Measurements from ENCODE around the gene MAPKAP1. TPM values are rescaled to one million over a fixed set of nuclear protein-coding genes. Genes with fewer than 3 reads are reported as not detected.

The MAPKAP1 gene
- polyA plus RNA-seq, 3 donors = 39.9 to 57.5 (median 44.1) TPM

DNA sequence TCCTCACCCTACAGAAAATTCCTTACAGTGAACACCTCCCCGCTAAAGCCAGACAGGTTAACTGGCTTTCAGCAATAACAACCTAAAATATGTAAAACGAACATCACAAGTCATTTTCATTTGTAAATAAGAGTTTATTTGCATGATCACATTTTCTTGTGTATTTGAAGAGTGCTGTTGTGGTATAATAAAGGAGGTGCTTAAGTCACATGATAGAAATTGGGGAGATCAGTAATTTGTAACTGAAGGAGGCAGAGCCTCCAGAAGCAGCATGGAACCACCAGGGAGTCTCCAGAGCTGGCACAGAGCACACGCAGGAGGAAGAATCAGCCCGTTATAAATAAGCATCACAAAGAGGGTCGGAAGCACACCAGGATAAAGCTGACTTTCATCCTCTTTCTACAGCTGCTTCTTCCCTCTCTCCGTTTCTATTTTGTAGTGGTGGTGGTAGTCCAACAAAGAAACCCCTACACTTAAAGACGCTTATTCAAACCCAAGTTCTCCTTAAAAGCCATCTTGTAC lies 210.6 kb downstream of the MAPKAP1 start:
- TF ChIP-seq CTCF (IDR thresholded peaks at IDR 0.05) = no peak
- no peak overlapping the region for H3K4me3 Mint-ChIP-seq
- no peak overlapping the region for H3K27ac Mint-ChIP-seq
- H3K27me3 Mint-ChIP-seq (ENCODE audit: low read depth in 3 of 3) = no peaks in the 10 kb centered on the region
- H3K36me3 ChIP-seq (replicated peaks in 1 of 2; ENCODE audit: control insufficient read depth in 1 of 2, insufficient read depth in 2 of 2, low read length in 2 of 2) = peaks cover 2 to 11% of the 10 kb centered on the region in 2 donors
- no peaks in the 10 kb centered on the region for H3K9me3 Mint-ChIP-seq
- H3K4me2 ChIP-seq (replicated peaks; ENCODE audit: extremely low read depth, low read length, poor library complexity, severe bottlenecking) = no peak overlapping the region
- H3K27ac ChIP-seq (ENCODE audit: low read depth in 1 of 2, low read length in 2 of 2) = no peak overlapping the region
- no peaks in the 10 kb centered on the region for H3K27me3 ChIP-seq (ENCODE audit: control insufficient read depth in 2 of 2, insufficient read depth in 2 of 2, low read length in 2 of 2)
- H3K9ac ChIP-seq (ENCODE audit: insufficient read depth, low read length, poor library complexity, severe bottlenecking) = no peak overlapping the region
- DNase-seq = no peak
- no peaks in the 10 kb centered on the region for H3K4me1 Mint-ChIP-seq
- no CpG with 5 or more reads among the region's 7 CpGs for WGBS (ENCODE audit: insufficient coverage)
- no peaks in the 10 kb centered on the region for H4K20me1 ChIP-seq (ENCODE audit: insufficient read depth, low read length)
- no peaks in the 10 kb centered on the region for H3K79me2 ChIP-seq (ENCODE audit: insufficient read depth, low read length)
- H3K4me1 ChIP-seq (ENCODE audit: control insufficient read depth in 1 of 2, insufficient read depth in 2 of 2, low read length in 2 of 2) = no peaks in the 10 kb centered on the region
- no peaks in the 10 kb centered on the region for H3K9me3 ChIP-seq (replicated peaks in 1 of 2; ENCODE audit: control insufficient read depth in 1 of 2, insufficient read depth in 1 of 2, low read length in 2 of 2)
- intact Hi-C loops (cut with micrococcal nuclease) = no loop called here
- H3K4me3 ChIP-seq (replicated peaks in 1 of 3; ENCODE audit: low read depth in 2 of 3, low read length in 3 of 3) = no peak overlapping the region
- H2AFZ ChIP-seq (ENCODE audit: insufficient read depth, low read depth, low read length, poor library complexity, severe bottlenecking) = no peak overlapping the region
- peaks cover 25 to 35% of the 10 kb centered on the region in 2 donors for H3K36me3 Mint-ChIP-seq

DNA sequence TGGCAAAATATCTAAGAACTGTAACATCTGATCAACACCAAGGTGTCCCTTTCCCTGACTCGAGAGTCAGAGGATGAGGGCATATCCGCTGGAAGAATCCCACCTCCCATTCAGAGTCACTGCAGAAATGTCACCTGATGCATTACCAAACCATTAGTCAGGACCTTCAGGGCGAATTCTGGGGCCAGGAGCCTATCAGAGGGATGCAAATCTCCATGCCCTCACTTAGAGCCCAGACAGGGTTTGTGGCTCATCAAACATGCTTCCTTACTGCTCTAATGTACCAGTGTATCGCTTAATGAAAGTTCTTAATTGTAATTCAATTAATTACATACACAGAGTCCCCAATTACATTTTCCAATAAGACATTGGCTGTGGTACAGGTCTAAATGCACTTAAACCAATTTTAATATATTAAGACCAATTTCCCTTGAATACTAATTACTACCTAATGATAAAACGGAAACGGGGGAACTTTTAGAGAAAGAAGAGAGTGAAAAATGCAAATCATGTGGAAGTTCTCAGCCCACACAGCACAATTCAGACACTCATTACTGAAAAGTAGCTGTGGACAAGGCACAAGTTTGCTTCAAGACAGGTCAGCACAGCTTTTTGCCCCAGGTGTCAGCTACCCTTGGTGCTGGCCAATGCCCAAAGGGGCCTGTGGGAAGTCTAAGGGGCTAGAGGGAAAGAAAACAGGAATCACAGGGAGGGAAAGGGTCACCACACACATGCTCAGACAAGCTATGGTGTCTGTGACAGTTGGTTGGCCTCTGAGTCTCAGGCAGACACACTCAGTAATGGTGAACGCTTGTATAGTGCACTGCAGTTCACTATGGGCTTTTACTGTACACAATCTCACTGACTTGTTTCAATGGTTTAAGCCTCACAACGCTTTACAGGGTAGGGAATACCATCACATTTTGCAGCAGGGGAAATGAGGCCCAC lies 211.6 kb downstream of the MAPKAP1 start:
- 100% methylated on average over 3 of the region's 8 CpGs for WGBS (ENCODE audit: insufficient coverage)

More for the DNA sequence above, 211.6 kb downstream of the MAPKAP1 start:
- Histone ChIP-seq H3K4me3 (replicated peaks in 1 of 3; ENCODE audit: low read depth in 2 of 3, low read length in 3 of 3) (no peak overlapping the region), H3K4me2 (replicated peaks; ENCODE audit: extremely low read depth, low read length, poor library complexity, severe bottlenecking) (no peak overlapping the region), H3K79me2 (ENCODE audit: insufficient read depth, low read length) (no peaks in the 10 kb centered on the region), H3K4me1 (ENCODE audit: control insufficient read depth in 1 of 2, insufficient read depth in 2 of 2, low read length in 2 of 2) (no peaks in the 10 kb centered on the region), H3K9me3 (replicated peaks in 1 of 2; ENCODE audit: control insufficient read depth in 1 of 2, insufficient read depth in 1 of 2, low read length in 2 of 2) (no peaks in the 10 kb centered on the region), H2AFZ (ENCODE audit: insufficient read depth, low read depth, low read length, poor library complexity, severe bottlenecking) (no peak overlapping the region), H4K20me1 (ENCODE audit: insufficient read depth, low read length) (no peaks in the 10 kb centered on the region), H3K27ac (ENCODE audit: low read depth in 1 of 2, low read length in 2 of 2) (no peak overlapping the region), H3K9ac (ENCODE audit: insufficient read depth, low read length, poor library complexity, severe bottlenecking) (no peak overlapping the region), H3K36me3 (replicated peaks in 1 of 2; ENCODE audit: control insufficient read depth in 1 of 2, insufficient read depth in 2 of 2, low read length in 2 of 2) (peaks cover 2 to 11% of the 10 kb centered on the region in 2 donors), H3K27me3 (ENCODE audit: control insufficient read depth in 2 of 2, insufficient read depth in 2 of 2, low read length in 2 of 2) (no peaks in the 10 kb centered on the region)
- H3K9me3 Mint-ChIP-seq = no peaks in the 10 kb centered on the region
- no peaks in the 10 kb centered on the region for H3K27me3 Mint-ChIP-seq (ENCODE audit: low read depth in 3 of 3)
- DNase-seq = no peak
- intact Hi-C loops (cut with micrococcal nuclease) = no loop called here
- H3K4me3 Mint-ChIP-seq = no peak overlapping the region
- H3K4me1 Mint-ChIP-seq = no peaks in the 10 kb centered on the region
- peaks cover 19 to 29% of the 10 kb centered on the region in 2 donors for H3K36me3 Mint-ChIP-seq
- H3K27ac Mint-ChIP-seq = peak overlapping the region in 2 of 7 donors; percentile 27 to 39
- no peak for TF ChIP-seq CTCF (IDR thresholded peaks at IDR 0.05)
